HepG2 (cell line): ENCODE data around the gene OAF. TPM values are rescaled to one million over a fixed set of nuclear protein-coding genes. Genes with fewer than 3 reads are reported as not detected.

ENCODE experiments used
- ATAD3A ChIP-seq: sonication (generic); formaldehyde crosslinking; IDR thresholded peaks from 2 replicates; pipeline ENCODE4 v1.4.0; 2020; ENCODE audit warnings: missing genetic modification reagents
- CTCF ChIP-seq: sonication (generic); formaldehyde crosslinking; IDR thresholded peaks from 2 replicates; pipeline ENCODE4 v1.5.0; 2020; ENCODE audit warnings: mild to moderate bottlenecking, missing genetic modification reagents, moderate library complexity
- DZIP1 ChIP-seq: sonication (generic); formaldehyde crosslinking; IDR thresholded peaks from 2 replicates; pipeline ENCODE4 v1.5.0; 2020; ENCODE audit warnings: mild to moderate bottlenecking, missing genetic modification reagents
- GPBP1L1 ChIP-seq: sonication (generic); formaldehyde crosslinking; IDR thresholded peaks from 2 replicates; pipeline ENCODE4 v1.5.0; 2020; ENCODE audit warnings: mild to moderate bottlenecking, missing genetic modification reagents
- HNF1A ChIP-seq, 2 experiments: sonication (generic) in 1 of 2; formaldehyde crosslinking in 1 of 2; IDR thresholded peaks; 2 replicates each; pipeline versions ENCODE4 v1.4.0 to v1.6.1; 2016 to 2020; ENCODE audit warnings: borderline replicate concordance in 1 of 2, low read depth in 1 of 2, mild to moderate bottlenecking in 1 of 2, missing genetic modification reagents in 1 of 2
- KLF11 ChIP-seq: IDR thresholded peaks from 2 replicates; pipeline ENCODE4 v1.6.1; 2016; ENCODE audit warnings: missing compliant biosample characterization
- MAFK ChIP-seq, 2 experiments: IDR thresholded peaks in 1 of 2; conservative IDR thresholded peaks in 1 of 2; 2 replicates each; pipeline ENCODE4 v1.6.1; 2011; ENCODE audit warnings: improper control_type of control experiment in 2 of 2, low read length in 2 of 2
- MTA1 ChIP-seq: sonication (generic); formaldehyde crosslinking; IDR thresholded peaks from 2 replicates; pipeline ENCODE4 v1.4.0; 2020; ENCODE audit warnings: missing genetic modification reagents, mild to moderate bottlenecking, borderline replicate concordance
- NR2F2 ChIP-seq: IDR thresholded peaks from 2 replicates; pipeline ENCODE4 v1.6.1; 2012; ENCODE audit warnings: low read depth, inconsistent platforms, borderline replicate concordance
- PRDM10 ChIP-seq: sonication (generic); formaldehyde crosslinking; IDR thresholded peaks from 2 replicates; pipeline ENCODE4 v1.4.0; 2020; ENCODE audit warnings: low read depth, missing genetic modification reagents
- THAP7 ChIP-seq: sonication (generic); formaldehyde crosslinking; IDR thresholded peaks from 2 replicates; pipeline ENCODE4 v1.8.1; 2023; ENCODE audit warnings: mild to moderate bottlenecking, missing genetic modification reagents
- ZNF44 ChIP-seq: sonication (generic); formaldehyde crosslinking; IDR thresholded peaks from 2 replicates; pipeline ENCODE4 v1.5.1; 2020; ENCODE audit warnings: mild to moderate bottlenecking, missing genetic modification reagents
- polyA plus RNA-seq, 8 experiments: library from polyadenylated mRNA; depleted of rRNA in 3 of 8; stranded (reverse) in 7 of 8; unstranded in 1 of 8; fragments of >200 nt; fragmentation: Illumina TruSeq in 4 of 8; extraction: Trizol in 4 of 8; gene quantifications; 2 replicates each; pipeline versions ENCODE4 v1.2.1 to v1.2.3, GENCODE V29; 2011 to 2016; ENCODE audit warnings: low read depth in 4 of 8, missing spikeins in 1 of 8, mixed read lengths in 1 of 8; ENCODE audit not compliant: insufficient read depth in 1 of 8
- total RNA-seq, 5 experiments: library from RNA; depleted of rRNA; stranded (reverse); fragments of >200 nt; fragmentation: Illumina TruSeq; extraction: Trizol; gene quantifications; 2 replicates each; pipeline ENCODE4 v1.2.3, GENCODE V29; 2016; ENCODE audit warnings: low read depth in 1 of 5

The OAF gene
- total and polyA plus RNA-seq, 2 of the 13 experiments (the other 11 are each of a cell fraction or from before 2014, with no cell fraction given) = 63.7 to 94.6 TPM

- TF ChIP-seq DZIP1 (CRISPR knock-in tag) = no peak
- no peak for TF ChIP-seq HNF1A (IDR thresholded peaks at IDR 0.05; ENCODE audit: low read depth)
- 0 out of 2 replicates have a peak, but pooled peaks have one; percentile 40 for TF ChIP-seq HNF1A (CRISPR knock-in tag; IDR thresholded peaks at IDR 0.05; ENCODE audit: borderline replicate concordance)
- TF ChIP-seq THAP7 (CRISPR knock-in tag) = no peak
- TF ChIP-seq MTA1 (CRISPR knock-in tag) = peak; percentile 50; the same call in 1 of the 2 replicates
- TF ChIP-seq ZNF44 (CRISPR knock-in tag) = no peak
- no peak for TF ChIP-seq MAFK (conservative IDR thresholded peaks at IDR 0.05 in 1 of 2, IDR thresholded peaks at IDR 0.05 in 1 of 2; ENCODE audit: low read length in 2 of 2)
- TF ChIP-seq KLF11 (CRISPR knock-in tag) = no peak
- TF ChIP-seq CTCF (CRISPR knock-in tag) = peak; percentile 71
- TF ChIP-seq ATAD3A (CRISPR knock-in tag) = no peak
- TF ChIP-seq PRDM10 = no peak
- TF ChIP-seq NR2F2 = no peak
- no peak for TF ChIP-seq GPBP1L1 (CRISPR knock-in tag)
These were observed 41.7 kb upstream of the OAF start (continued) for GRCh38 chr11:120168960-120169681.
